Stimulated activated CD8-positive, alpha-beta memory T cell treated with anti-CD3 and anti-CD28 coated beads, Interleukin-7, amount 100 ng/mL, for 24 hours (primary cell): ENCODE data around the gene CTNNBIP1.
"Not testable (repeated sequence)": the region's sequence is repeated elsewhere in the genome, so short reads cannot be mapped to it uniquely, and the experiment has no call there.

Source experiments
- DNase-seq: peaks from one replicate; pipeline ENCODE4 v3.0.0-alpha.2; 2020; ENCODE audit warnings: low read depth

CTNNBIP1 gene

DNA sequence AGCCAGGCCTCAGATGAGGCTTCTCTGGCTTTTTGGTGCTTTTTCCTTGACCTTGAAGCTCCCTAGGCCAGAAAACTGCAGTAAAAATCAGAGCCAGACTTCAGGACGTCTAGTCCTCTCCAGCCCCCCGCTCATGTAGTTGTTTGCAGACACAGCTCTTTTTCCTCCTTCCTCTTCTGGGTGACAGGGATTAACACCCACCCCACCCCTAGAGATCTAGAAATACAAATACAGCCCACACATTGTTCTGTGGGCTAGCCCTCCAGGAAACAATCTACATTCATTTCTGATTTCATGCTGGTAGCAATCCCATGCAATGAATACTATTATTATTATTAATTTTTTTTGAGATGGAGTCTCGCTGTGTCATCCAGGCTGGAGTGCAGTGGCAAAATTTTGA, 76.4 kb downstream of the CTNNBIP1 start:
- DNase-seq: no peak

DNA sequence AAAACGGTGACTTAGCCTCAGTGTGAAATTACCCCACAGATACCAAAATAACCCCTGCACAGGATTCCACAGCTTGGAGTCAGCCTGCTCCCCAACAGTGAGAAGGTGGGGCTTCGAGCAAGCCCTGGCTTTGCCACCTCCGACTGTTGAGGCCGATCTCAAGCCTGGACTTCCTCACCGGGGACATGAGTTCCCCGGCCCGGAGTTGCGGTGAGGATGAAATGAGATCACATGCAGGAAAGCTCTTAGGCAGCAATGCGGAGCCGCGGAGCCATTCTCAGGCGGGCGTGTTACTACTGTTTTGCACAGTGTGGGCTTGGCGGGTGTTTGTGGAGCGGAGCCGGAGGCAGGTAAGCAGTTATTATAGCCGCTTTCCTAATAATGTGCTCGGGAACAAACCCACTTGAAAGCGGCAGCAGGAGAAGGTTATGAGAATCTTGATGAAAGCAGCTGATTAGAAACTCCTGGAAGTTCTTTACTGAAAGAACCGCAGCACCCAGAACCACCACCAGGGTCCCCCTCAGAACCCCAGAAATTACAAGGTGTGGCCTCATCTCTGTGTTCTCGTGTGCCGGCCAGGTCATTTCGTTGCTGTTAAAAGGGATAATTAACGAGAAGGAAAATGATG, 82.4 kb downstream of the CTNNBIP1 start:
- no peak for DNase-seq

DNA sequence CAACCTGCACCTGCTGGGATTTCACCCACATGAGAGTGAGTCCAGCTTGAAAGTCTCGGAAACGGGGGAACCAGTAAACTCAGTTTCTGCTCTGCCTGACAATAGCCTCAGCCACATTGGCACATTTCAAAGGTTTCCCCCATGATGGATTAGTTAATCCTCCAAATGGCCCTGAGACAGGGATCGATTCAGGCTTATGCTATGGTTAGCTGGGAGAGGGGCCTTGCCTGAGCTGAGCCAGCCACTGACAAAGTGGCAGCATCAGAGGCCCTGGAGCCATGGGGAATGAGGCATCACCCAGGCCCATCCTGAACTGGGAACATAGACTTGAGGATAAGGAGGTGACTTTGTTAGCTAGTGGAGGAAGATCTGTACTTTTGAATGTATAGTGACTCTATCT, 83.5 kb downstream of the CTNNBIP1 start:
- no peak for DNase-seq

DNA sequence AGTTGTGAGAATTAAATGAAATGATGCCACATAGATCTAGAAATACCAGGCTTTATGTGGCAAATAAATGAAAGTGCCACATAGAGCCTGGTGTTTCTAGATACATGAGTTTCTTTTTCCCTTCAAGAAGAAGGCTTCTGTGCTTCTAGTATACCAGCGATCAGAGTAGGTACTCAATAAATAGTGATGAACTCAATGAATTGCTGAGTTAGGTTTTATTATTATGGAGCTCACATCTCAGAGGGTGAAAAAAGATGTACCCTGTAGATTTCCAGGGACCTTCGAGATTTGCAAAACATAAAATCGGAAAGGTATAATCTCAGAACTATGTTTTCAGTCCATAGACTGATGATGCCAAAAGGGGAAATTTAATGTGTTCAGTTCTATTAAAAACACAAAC, 84.0 kb downstream of the CTNNBIP1 start:
- no peak for DNase-seq

GRCh38 chr1:9825093-9826074, 84.7 kb downstream of the CTNNBIP1 start:
- no peak for DNase-seq

DNA sequence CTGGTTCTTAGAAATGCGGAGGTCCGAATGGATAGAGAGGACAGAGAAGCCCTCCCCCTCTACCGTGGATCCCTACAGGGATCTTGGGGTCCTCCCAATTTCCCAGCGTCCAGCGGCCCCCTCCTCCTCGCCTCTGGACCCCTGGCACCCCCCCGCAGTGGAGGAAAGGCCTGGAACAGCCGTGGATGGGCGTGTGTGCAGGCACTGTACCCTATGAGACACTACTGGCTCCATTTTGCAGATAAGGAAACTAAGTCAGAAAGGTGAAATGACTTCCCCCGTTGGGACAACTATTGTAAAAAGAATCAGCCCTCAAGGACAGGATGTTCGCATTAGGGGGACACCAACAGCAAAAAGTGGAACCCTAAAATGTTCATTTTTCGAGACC, 85.4 kb downstream of the CTNNBIP1 start:
- no peak for DNase-seq

- DNase-seq: peak; percentile 83
Observed at GRCh38 chr1:9823943-9824701, 85.9 kb downstream of the CTNNBIP1 start, which contains the start of gene CLSTN1. Gene CLSTN1, minus strand, starts transcription at chr1:9823965. Its CDS starts 232 bp downstream, at chr1:9823733.

- DNase-seq: no peak
Observed at GRCh38 chr1:9823693-9823942, 86.5 kb downstream of the CTNNBIP1 start.

DNA sequence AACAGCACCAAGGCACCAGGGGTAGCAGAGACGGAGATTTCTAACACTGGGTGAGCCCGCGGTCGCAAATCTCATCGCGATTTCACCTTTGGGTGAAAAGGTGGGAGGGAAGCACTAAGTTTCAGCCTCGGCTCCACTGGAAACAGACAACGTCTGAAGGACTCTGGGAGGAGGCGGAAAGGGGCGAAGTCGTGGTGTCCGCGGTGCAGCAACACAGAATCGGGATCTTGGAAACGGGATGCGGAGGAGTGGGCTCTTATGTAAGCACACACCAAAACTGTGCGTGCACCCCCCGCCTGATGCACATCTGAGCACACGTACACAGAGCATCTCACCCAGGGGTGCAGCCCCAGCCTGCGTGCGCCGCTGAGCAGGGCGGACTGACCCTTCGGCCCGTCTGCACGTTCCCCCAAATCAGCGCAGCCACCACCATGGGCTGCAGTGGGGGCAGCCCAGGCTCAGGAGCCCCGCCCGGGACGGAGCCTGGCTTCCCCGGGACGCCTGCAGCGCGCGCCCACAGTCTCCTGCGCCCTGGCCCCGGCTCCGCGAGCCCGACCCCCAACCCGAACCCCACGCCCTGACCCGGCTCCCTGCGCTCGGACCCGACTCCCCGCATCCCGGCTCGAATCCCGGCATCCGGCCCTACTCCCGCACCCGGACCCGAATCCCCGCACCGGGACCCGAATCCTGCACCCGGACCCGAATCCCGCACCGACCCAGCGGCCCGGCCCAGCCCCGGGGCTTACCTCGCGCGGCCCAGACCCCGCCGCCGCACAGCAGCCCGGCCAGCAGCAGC, 87.0 kb downstream of the CTNNBIP1 start:
- DNase-seq: no peak

DNA sequence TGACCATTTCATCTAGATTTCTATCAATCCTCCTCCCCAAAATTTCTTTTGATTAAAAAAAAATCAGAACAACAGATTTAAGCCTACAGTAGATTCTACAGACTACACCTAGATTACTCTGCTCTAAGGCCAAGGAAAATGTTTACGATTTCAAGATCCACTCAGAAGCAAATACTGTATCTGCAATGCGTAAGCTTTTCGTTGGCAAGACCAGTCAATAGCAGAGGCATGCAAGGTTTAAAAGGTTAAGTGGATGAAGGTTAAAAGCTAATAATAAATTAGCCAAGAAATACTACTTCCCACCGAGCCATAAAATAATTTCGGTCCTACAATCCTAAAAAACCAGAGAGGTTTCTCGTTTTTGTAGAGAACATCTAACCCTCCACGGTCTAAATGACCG, 87.6 kb downstream of the CTNNBIP1 start:
- DNase-seq: no peak

- no peak for DNase-seq
Observed at GRCh38 chr1:9821710-9822109, 88.4 kb downstream of the CTNNBIP1 start.

- DNase-seq: no peak
Observed at GRCh38 chr1:9820521-9820920, 89.5 kb downstream of the CTNNBIP1 start.

GRCh38 chr1:9817734-9818133, 92.3 kb downstream of the CTNNBIP1 start:
- DNase-seq: no peak

DNA sequence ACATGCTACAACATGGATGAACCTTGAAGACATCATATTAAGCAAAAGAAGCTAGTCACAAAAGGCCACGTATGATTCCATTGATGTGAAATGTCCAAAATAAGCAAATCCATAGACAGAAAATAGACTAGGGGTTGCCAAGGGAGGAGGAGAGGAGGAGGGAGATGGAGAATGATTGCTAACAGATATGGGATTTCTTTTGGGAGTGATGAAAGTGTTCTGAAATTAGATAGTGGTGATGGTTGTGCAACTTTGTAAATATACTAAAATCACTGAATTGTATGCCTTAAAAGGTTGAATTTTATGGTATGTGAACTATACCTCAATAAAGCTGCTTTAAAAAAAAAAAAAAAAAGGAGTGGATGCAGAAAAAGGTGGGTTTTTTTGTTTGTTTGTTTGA, 93.9 kb downstream of the CTNNBIP1 start:
- no peak for DNase-seq

DNA sequence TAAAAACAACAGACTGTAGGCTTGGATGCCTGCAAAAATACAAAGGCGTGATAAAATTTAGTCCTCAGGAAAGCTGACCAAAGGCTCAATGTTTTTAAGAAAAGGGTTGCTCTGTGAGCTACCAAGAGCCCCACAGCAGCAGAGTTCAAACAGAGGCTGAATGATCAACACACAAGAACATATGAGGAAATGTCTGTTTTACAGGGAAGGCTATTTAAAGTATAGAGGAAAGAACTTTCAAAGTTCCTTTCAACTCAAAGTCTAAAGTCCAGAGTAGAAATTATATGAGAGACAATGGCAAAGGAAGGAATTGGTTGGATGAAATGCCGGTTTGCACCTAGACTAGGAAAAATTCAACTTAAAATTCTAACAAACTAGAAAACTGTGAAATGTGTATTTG, 94.9 kb downstream of the CTNNBIP1 start:
- no peak for DNase-seq

DNA sequence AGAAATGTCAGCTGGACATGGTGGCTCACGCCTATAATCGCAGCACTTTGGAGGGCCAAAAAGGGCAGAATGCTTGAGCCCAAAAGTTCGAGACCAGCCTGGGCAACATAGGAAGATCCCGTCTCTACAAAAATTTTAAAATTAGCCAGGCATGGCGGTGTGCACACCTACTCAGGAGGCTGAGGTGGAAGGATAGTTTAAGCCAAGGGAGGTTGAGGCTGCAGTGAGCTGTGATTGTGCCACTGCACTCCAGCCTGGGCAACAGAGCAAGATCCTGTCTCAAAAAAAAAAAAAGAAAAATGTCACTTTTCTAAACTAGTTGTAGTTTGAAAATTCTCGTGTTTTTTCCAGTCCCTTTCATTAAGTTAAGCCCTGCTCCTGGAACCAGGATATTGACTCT, 95.5 kb downstream of the CTNNBIP1 start:
- DNase-seq: no peak

DNA sequence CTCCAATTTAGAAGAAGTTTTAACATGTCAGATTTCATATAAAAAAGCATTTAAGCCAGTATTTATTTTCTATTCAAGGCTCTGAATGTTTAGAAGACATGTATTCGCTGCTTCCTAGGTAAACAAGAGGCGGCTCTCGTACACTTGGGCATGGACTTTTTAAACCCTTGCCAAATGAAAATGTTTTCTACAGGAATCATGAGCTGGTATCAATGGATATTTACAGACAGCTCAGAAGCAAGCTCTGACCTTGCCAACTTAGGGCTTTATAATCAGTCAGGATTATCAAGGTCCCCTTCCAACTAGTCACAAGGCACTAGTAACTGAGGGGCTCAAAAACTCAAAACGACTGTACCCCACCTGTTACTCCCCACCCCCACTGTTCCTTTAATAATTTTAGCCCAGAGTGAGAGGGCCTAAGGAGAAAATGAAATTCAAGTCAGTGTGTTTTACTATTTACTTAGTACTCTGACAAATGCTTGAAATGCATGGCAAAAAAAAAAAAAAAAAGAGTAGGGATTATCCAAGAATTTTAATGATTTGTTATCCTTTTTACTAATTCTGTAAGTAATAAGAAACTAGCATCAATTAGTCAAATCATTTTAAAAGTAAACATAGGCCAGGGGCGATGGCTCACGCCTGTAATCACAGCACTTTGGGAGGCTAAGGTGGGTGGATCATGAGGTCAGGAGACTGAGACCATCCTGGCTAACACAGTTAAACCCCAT, 98.7 kb downstream of the CTNNBIP1 start:
- DNase-seq: no peak

DNA sequence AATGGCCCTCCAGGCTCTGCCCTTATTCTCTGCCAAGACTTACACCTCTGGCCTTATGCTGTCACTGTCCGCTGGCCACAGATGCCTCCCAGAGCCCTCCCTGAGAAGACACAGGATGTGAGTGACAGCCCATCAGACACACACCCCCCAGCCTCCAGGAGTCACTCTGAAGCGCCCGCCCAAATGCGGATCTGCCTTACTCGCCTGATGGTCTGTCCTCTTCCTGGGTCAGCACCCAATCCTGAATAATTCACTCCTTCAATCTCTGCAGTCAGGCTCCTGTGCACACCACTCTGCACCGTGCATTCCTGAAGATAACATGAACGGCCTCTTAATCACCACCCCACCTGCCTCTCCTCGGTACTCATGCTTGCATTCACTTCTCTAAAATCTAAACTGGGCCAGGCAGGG, 101.0 kb downstream of the CTNNBIP1 start:
- no peak for DNase-seq

GRCh38 chr1:9808459-9808858, 101.6 kb downstream of the CTNNBIP1 start:
- DNase-seq: no peak

GRCh38 chr1:9807541-9807940, 102.5 kb downstream of the CTNNBIP1 start:
- DNase-seq: no peak

GRCh38 chr1:9805972-9806371, 104.1 kb downstream of the CTNNBIP1 start:
- not testable (repeated sequence) for DNase-seq
